Transverse colon (tissue), 3 donors: ENCODE results near the gene BNC1.

Experiments
- POLR2A ChIP-seq: fragments of 450-650 bp; IDR thresholded peaks from one replicate; pipeline ENCODE4 v1.6.1; 2016; ENCODE audit warnings: antibody characterized with exemption, mild to moderate bottlenecking, moderate library complexity
- TF ChIP-seq, protein P1 (sequence below), 5 experiments: fragments of 200-600 bp in 3 of 5; fragments of 450-650 bp in 2 of 5; sonication (generic) in 3 of 5; IDR thresholded peaks; 1 replicate in 2 of 5; 2 replicates in 3 of 5; pipeline ENCODE4 v1.5.1; 2016 to 2017; ENCODE audit warnings: antibody characterized with exemption in 5 of 5, inconsistent platforms in 3 of 5, mild to moderate bottlenecking in 2 of 5, moderate library complexity in 1 of 5

- TF ChIP-seq, protein P1, sequence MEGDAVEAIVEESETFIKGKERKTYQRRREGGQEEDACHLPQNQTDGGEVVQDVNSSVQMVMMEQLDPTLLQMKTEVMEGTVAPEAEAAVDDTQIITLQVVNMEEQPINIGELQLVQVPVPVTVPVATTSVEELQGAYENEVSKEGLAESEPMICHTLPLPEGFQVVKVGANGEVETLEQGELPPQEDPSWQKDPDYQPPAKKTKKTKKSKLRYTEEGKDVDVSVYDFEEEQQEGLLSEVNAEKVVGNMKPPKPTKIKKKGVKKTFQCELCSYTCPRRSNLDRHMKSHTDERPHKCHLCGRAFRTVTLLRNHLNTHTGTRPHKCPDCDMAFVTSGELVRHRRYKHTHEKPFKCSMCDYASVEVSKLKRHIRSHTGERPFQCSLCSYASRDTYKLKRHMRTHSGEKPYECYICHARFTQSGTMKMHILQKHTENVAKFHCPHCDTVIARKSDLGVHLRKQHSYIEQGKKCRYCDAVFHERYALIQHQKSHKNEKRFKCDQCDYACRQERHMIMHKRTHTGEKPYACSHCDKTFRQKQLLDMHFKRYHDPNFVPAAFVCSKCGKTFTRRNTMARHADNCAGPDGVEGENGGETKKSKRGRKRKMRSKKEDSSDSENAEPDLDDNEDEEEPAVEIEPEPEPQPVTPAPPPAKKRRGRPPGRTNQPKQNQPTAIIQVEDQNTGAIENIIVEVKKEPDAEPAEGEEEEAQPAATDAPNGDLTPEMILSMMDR (IDR thresholded peaks at IDR 0.05), result no peak
- no peak for TF ChIP-seq POLR2A
These were observed 76.2 kb downstream of the BNC1 start for GRCh38 chr15:83208367-83208661.
